Esophagus muscularis mucosa (tissue), 3 donors: ENCODE results near the gene INSIG1.

ENCODE experiments used
- POLR2AphosphoS5 ChIP-seq, 2 donors: sonication (generic); formaldehyde crosslinking; IDR thresholded peaks; one replicate each; pipeline ENCODE4 v1.6.1; 2017; ENCODE audit warnings: antibody characterized with exemption in 2 of 2
- TF ChIP-seq, protein P1 (sequence below), 3 experiments: fragments of 200-600 bp in 2 of 3; fragments of 450-650 bp in 1 of 3; sonication (generic) in 2 of 3; IDR thresholded peaks; one replicate each; pipeline ENCODE4 v1.5.1; 2017 to 2019; ENCODE audit warnings: antibody characterized with exemption in 3 of 3, mild to moderate bottlenecking in 2 of 3, moderate library complexity in 1 of 3

DNA sequence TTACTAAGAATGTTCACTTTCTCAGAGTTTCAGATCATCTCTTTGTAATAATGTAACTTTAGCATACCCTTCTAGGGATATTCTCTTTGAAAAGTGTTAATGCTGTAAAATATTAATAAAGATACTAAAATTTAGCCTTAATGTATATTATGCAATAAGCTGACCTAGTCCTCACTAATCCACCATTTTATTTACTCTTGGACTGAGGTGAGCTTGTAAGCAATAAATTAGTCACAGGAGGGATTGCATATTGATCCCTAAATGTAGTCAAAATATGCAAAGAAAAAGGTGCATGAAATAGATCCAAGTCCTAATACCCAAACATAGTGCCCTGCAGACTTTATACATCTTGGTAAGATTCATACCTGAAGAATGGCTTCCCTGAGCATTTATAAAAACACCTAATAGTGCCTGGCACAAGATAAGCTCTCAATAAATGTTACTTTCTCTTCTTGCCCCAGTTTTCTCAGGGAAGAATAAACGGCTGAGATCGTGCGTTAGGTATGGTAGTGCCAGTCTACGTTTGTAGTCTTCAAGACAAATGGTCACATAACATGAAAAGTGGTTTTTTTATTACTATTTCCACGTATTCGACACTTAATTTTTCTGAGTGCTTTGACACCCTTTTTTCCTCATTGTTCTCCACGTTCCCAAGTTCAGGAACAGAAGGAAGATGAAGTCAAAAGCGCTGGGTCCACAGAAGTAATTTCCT lies 14.3 kb downstream of the INSIG1 start:
- TF ChIP-seq, protein P1, sequence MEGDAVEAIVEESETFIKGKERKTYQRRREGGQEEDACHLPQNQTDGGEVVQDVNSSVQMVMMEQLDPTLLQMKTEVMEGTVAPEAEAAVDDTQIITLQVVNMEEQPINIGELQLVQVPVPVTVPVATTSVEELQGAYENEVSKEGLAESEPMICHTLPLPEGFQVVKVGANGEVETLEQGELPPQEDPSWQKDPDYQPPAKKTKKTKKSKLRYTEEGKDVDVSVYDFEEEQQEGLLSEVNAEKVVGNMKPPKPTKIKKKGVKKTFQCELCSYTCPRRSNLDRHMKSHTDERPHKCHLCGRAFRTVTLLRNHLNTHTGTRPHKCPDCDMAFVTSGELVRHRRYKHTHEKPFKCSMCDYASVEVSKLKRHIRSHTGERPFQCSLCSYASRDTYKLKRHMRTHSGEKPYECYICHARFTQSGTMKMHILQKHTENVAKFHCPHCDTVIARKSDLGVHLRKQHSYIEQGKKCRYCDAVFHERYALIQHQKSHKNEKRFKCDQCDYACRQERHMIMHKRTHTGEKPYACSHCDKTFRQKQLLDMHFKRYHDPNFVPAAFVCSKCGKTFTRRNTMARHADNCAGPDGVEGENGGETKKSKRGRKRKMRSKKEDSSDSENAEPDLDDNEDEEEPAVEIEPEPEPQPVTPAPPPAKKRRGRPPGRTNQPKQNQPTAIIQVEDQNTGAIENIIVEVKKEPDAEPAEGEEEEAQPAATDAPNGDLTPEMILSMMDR (IDR thresholded peaks at IDR 0.05) = no peak
- TF ChIP-seq POLR2AphosphoS5 (IDR thresholded peaks at IDR 0.05) = no peak
